CD8-positive, alpha-beta memory T cell (primary cell): ENCODE data around the gene GAL3ST3. TPM values are rescaled to one million over a fixed set of nuclear protein-coding genes. Genes with fewer than 3 reads are reported as not detected.
"Not testable (repeated sequence)": the region's sequence is repeated elsewhere in the genome, so short reads cannot be mapped to it uniquely, and the experiment has no call there.

Experiments used
- CTCF ChIA-PET: fragments of 350-600 bp; sonication (Branson Sonifier 250); formaldehyde crosslinking; loops from one replicate; lab custom pipeline; 2021; ENCODE audit warnings: antibody characterized with exemption; lab: Charles Lee
- POLR2A ChIA-PET: fragments of 350-600 bp; sonication (Branson Sonifier 250); formaldehyde crosslinking; loops from one replicate; lab custom pipeline; 2021; ENCODE audit warnings: antibody characterized with exemption; lab: Charles Lee
- DNase-seq, 5 donors: peaks; one replicate each; pipeline versions ENCODE4 v3.0.0 to v3.0.0-alpha.2; 2020 to 2022; ENCODE audit warnings: mixed read lengths in 1 of 5
- H3K27ac ChIP-seq: one replicate; pipeline ENCODE4 v1.7.0; 2013; ENCODE audit warnings: low read depth, mild to moderate bottlenecking, low read length, moderate library complexity
- H3K27me3 ChIP-seq: 2 replicates; pipeline ENCODE4 v1.7.0; 2013; ENCODE audit warnings: low read length, mild to moderate bottlenecking; ENCODE audit not compliant: insufficient read depth, poor library complexity, severe bottlenecking
- H3K36me3 ChIP-seq: 2 replicates; pipeline ENCODE4 v1.7.0; 2013; ENCODE audit warnings: mild to moderate bottlenecking, low read length, moderate library complexity; ENCODE audit not compliant: insufficient read depth
- H3K4me1 ChIP-seq: 2 replicates; pipeline ENCODE4 v1.7.0; 2013; ENCODE audit warnings: mild to moderate bottlenecking, low read length, moderate library complexity; ENCODE audit not compliant: insufficient read depth
- H3K4me3 ChIP-seq: 2 replicates; pipeline ENCODE4 v1.7.0; 2013; ENCODE audit warnings: mild to moderate bottlenecking, low read length
- H3K9me3 ChIP-seq: 2 replicates; pipeline ENCODE4 v1.7.0; 2013; ENCODE audit warnings: mild to moderate bottlenecking, low read length
- H3K27ac Mint-ChIP-seq, 8 donors: one replicate each; pipeline ENCODE4 v1.8.0; 2020 to 2021; ENCODE audit warnings: mixed read lengths in 8 of 8, mild to moderate bottlenecking in 6 of 8, inconsistent platforms in 3 of 8, moderate library complexity in 3 of 8
- H3K27me3 Mint-ChIP-seq, 2 donors: one replicate each; pipeline ENCODE4 v1.8.0; 2020 to 2021; ENCODE audit warnings: mixed read lengths in 2 of 2, mild to moderate bottlenecking in 1 of 2, moderate library complexity in 1 of 2
- H3K36me3 Mint-ChIP-seq, 3 donors: one replicate each; pipeline ENCODE4 v1.8.0; 2020 to 2021; ENCODE audit warnings: mixed read lengths in 3 of 3, inconsistent platforms in 1 of 3, mild to moderate bottlenecking in 1 of 3
- H3K4me1 Mint-ChIP-seq, 3 donors: one replicate each; pipeline ENCODE4 v1.8.0; 2020 to 2021; ENCODE audit warnings: mixed read lengths in 3 of 3, inconsistent platforms in 1 of 3, mild to moderate bottlenecking in 1 of 3
- H3K4me3 Mint-ChIP-seq, 7 donors: one replicate each; pipeline ENCODE4 v1.8.0; 2020 to 2021; ENCODE audit warnings: mixed read lengths in 7 of 7, mild to moderate bottlenecking in 6 of 7, moderate library complexity in 4 of 7, inconsistent platforms in 2 of 7
- H3K9me3 Mint-ChIP-seq, 5 donors: one replicate each; pipeline ENCODE4 v1.8.0; 2020 to 2022; ENCODE audit warnings: mixed read lengths in 5 of 5, mild to moderate bottlenecking in 3 of 5, moderate library complexity in 2 of 5, inconsistent platforms in 1 of 5
- polyA plus RNA-seq: library from polyadenylated mRNA; unstranded; fragments of 300-500 nt; fragmentation: Illumina TruSeq; gene quantifications from one replicate; pipeline ENCODE4 v1.2.3, GENCODE V29; 2021
- total RNA-seq, 2 experiments: library from RNA; stranded (reverse); gene quantifications; one replicate each; pipeline ENCODE4 v1.2.3, GENCODE V29; 2021

GAL3ST3 gene
- total and polyA plus RNA-seq, 3 experiments from 2014 or later: not detected

DNA sequence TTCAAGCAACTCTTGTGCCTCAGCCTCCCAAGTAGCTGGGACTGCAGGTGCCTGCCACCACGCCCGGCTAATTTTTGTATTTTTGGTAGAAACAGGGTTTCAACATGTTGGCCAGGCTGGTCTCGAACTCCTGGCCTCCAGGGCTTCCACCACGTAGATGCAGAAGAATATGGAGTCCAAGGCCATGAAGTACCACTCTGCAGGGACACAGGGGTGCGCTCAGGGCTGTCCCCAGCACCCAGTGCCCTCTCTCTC, 25.8 kb downstream of the GAL3ST3 start:
- H3K9me3 Mint-ChIP-seq, H3K9me3 ChIP-seq, H3K27ac ChIP-seq, H3K27me3 ChIP-seq, DNase-seq, H3K27ac Mint-ChIP-seq, H3K4me3 ChIP-seq, H3K36me3 Mint-ChIP-seq, POLR2A ChIA-PET, H3K27me3 Mint-ChIP-seq, H3K4me3 Mint-ChIP-seq, H3K4me1 Mint-ChIP-seq, H3K36me3 ChIP-seq, H3K4me1 ChIP-seq: not testable (repeated sequence)
- CTCF ChIA-PET: interaction anchor here (1.2 to 2.2 kb wide), 18 partner anchors 7 to 435 kb away, joined by 3 to 22 read pairs (median 5); partner anchors contain the start of genes CCDC85B, CST6, FIBP and KAT5

DNA sequence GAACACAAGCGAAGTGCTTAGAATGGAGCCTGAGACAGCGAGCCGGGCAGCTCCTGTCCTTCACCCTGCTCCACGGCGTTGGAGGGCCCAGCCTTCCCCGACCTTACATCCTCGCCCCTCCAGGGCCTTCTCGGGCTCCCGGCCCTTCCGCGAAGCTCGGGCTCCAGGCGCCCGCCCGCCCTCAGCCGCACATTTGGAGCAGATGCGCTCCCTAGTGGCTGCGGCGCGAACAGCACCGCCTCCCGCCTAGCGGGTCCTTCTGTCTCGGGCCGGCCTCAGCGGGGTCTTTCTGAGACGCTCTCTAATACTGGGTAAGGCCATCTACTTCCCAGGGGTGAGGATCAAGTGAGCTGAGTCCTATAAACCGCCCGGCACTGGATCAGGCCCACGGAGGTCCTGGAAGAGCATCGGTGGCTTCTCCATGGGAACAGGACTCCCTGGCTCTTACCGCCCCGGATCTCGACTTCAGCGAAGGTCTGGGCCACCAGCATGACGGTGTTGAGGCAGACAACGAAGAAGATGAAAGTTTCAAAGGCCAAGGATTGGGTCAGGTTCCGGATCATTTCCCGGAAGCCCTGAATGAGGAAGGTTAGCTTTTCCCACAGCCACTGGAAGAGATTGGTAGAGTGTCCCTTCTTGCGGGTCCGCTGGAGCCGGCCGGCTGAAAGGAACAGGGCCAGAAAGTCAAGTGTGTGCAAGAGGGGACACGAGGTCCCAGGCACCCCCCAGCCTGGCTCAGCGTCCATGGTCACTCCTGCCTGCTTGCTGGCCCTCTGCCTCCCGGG, 26.4 kb downstream of the GAL3ST3 start:
- H3K4me1 Mint-ChIP-seq: peaks cover 5 to 9% (median 6%) of the 10 kb centered on the region in 3 donors
- Histone ChIP-seq H3K4me1 (peaks cover 7% of the 10 kb centered on the region), H3K9me3 (no peaks in the 10 kb centered on the region), H3K27ac (no peak overlapping the region), H3K36me3 (no peaks in the 10 kb centered on the region), H3K4me3 (no peak overlapping the region), H3K27me3 (no peaks in the 10 kb centered on the region)
- no peaks in the 10 kb centered on the region for H3K36me3 Mint-ChIP-seq
- peaks cover 3 to 8% of the 10 kb centered on the region in 2 donors for H3K27me3 Mint-ChIP-seq
- peak; percentile 63 to 80 (median 71) for DNase-seq
- no peak overlapping the region for H3K27ac Mint-ChIP-seq
- ChIA-PET CTCF (interaction anchor here (0.6 to 2.2 kb wide), 31 partner anchors 8 to 434 kb away, joined by 3 to 22 read pairs (median 4); partner anchors contain the start of genes BANF1, CCDC85B, CST6 and FIBP), POLR2A (interaction anchor here (0.6 to 1.1 kb wide), 3 partner anchors 11 to 311 kb away, joined by 3 to 17 read pairs (median 7); no protein-coding TSS in a partner anchor)
- H3K4me3 Mint-ChIP-seq: peak overlapping the region in 5 of 7 donors; percentile 27 to 51 (median 28)
- H3K9me3 Mint-ChIP-seq: no peaks in the 10 kb centered on the region

- Mint-ChIP-seq H3K36me3 (no peaks in the 10 kb centered on the region), H3K4me3 (no peak overlapping the region), H3K27ac (no peak overlapping the region), H3K9me3 (no peaks in the 10 kb centered on the region), H3K4me1 (peaks cover 5 to 9% (median 6%) of the 10 kb centered on the region in 3 donors), H3K27me3 (peaks cover 2 to 8% of the 10 kb centered on the region in 2 donors)
- H3K9me3 ChIP-seq: no peaks in the 10 kb centered on the region
- ChIA-PET CTCF (no interaction called here), POLR2A (no interaction called here)
- no peaks in the 10 kb centered on the region for H3K27me3 ChIP-seq
- H3K27ac ChIP-seq: no peak overlapping the region
- H3K4me3 ChIP-seq: no peak overlapping the region
- peaks cover 7% of the 10 kb centered on the region for H3K4me1 ChIP-seq
- H3K36me3 ChIP-seq: no peaks in the 10 kb centered on the region
- no peak for DNase-seq
Observed at GRCh38 chr11:66020618-66021357, 28.2 kb downstream of the GAL3ST3 start.

DNA sequence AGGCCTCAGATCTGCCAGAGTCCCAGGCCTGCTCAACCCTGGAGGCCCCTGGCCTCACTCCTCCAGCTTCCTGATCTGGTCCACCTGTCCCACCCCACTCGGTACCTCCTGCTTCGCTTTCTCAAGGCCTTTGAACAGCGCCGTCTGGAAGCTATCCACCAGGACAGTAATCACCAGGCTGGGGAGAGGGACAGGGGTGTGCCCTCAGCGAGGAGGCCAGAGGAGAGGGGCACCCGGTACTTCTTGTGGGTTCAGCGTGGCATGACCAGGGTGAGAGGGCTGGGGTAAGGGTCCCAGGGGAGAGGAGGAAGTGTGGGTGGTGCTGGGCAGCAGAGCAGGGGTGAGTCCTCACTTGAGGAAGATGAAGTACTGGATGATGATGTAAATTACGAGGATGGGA, 28.7 kb downstream of the GAL3ST3 start:
- CTCF ChIA-PET: no interaction called here
- Histone ChIP-seq H3K9me3 (no peaks in the 10 kb centered on the region), H3K4me3 (no peak overlapping the region), H3K4me1 (peaks cover 7% of the 10 kb centered on the region), H3K27ac (no peak overlapping the region), H3K27me3 (no peaks in the 10 kb centered on the region), H3K36me3 (no peaks in the 10 kb centered on the region)
- no peaks in the 10 kb centered on the region for H3K9me3 Mint-ChIP-seq
- no peaks in the 10 kb centered on the region for H3K36me3 Mint-ChIP-seq
- POLR2A ChIA-PET: no interaction called here
- H3K4me1 Mint-ChIP-seq: peaks cover 5 to 9% (median 6%) of the 10 kb centered on the region in 3 donors
- DNase-seq: no peak
- H3K27ac Mint-ChIP-seq: no peak overlapping the region
- H3K4me3 Mint-ChIP-seq: no peak overlapping the region
- peaks cover under 1 to 8% of the 10 kb centered on the region in 2 donors for H3K27me3 Mint-ChIP-seq

GRCh38 chr11:66017321-66017720, 31.6 kb downstream of the GAL3ST3 start:
- Mint-ChIP-seq H3K36me3 (no peaks in the 10 kb centered on the region), H3K4me1 (peaks cover 0 to 4% (median under 1%) of the 10 kb centered on the region in 3 donors), H3K27ac (no peak overlapping the region), H3K9me3 (no peaks in the 10 kb centered on the region), H3K4me3 (no peak overlapping the region), H3K27me3 (peaks cover 11 to 15% of the 10 kb centered on the region in 2 donors)
- Histone ChIP-seq H3K9me3 (no peaks in the 10 kb centered on the region), H3K27me3 (peaks cover 8% of the 10 kb centered on the region), H3K4me3 (no peak overlapping the region), H3K27ac (no peak overlapping the region), H3K36me3 (no peaks in the 10 kb centered on the region), H3K4me1 (peaks cover 2% of the 10 kb centered on the region)
- CTCF ChIA-PET: no interaction called here
- no peak for DNase-seq
- POLR2A ChIA-PET: no interaction called here

GRCh38 chr11:66016793-66017177, 32.2 kb downstream of the GAL3ST3 start:
- ChIA-PET CTCF (no interaction called here), POLR2A (no interaction called here)
- no peaks in the 10 kb centered on the region for H3K4me1 ChIP-seq
- Mint-ChIP-seq H3K4me3 (no peak overlapping the region), H3K9me3 (no peaks in the 10 kb centered on the region), H3K27me3 (peaks cover 11 to 18% of the 10 kb centered on the region in 2 donors), H3K4me1 (peaks cover 0 to 2% (median 0%) of the 10 kb centered on the region in 3 donors), H3K36me3 (no peaks in the 10 kb centered on the region), H3K27ac (no peak overlapping the region)
- no peaks in the 10 kb centered on the region for H3K36me3 ChIP-seq
- H3K27ac ChIP-seq: no peak overlapping the region
- no peaks in the 10 kb centered on the region for H3K9me3 ChIP-seq
- peaks cover 13% of the 10 kb centered on the region for H3K27me3 ChIP-seq
- no peak overlapping the region for H3K4me3 ChIP-seq
- DNase-seq: no peak

DNA sequence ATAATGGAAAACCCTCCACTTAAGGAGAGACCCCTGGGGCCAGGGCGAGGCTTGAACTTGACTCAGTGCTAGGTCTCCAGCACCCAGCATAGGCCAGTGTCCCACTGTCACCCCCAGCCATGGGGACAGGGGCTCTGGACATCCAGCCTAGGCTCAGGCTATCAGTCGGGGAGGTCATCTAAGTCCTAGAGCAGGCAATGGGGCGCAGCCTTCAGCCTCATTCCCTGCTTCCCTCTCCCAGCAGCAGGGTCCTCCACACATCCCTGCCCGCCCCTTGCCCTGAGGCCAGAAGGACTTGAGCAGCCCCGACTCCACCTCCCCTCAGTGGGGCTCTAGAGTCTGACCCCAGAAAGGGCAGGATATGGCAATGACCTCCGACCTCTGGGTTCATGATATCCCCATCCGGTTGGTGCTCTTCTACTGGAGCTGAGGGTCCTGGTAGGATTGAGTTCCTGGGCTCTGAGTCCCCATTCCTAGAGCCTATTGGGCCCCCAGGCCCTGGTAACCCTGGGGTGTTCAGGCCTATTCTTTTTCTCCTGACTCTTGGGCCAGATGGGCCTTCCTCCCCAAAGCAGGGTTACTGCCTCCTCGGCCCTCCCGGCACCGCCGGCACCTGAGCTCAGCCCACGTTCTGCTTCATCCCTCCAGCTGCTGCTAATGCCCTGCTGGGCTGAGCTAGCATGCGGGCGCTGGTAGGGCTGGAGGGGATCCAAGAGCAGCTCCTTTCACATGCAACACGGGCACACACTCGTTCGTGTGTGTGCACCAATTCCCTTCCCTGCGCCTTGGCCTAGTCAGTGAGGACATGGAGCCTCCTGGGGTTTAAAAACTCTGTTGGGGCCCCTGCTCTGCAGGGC, 32.8 kb downstream of the GAL3ST3 start:
- no peaks in the 10 kb centered on the region for H3K36me3 Mint-ChIP-seq
- no peak overlapping the region for H3K27ac Mint-ChIP-seq
- ChIA-PET POLR2A (no interaction called here), CTCF (no interaction called here)
- H3K4me3 Mint-ChIP-seq: no peak overlapping the region
- Histone ChIP-seq H3K9me3 (no peaks in the 10 kb centered on the region), H3K4me1 (no peaks in the 10 kb centered on the region), H3K27me3 (peaks cover 16% of the 10 kb centered on the region), H3K36me3 (no peaks in the 10 kb centered on the region), H3K4me3 (no peak overlapping the region), H3K27ac (no peak overlapping the region)
- H3K4me1 Mint-ChIP-seq: peaks cover 0 to 2% (median 0%) of the 10 kb centered on the region in 3 donors
- H3K27me3 Mint-ChIP-seq: peaks cover 11 to 22% of the 10 kb centered on the region in 2 donors
- H3K9me3 Mint-ChIP-seq: no peaks in the 10 kb centered on the region
- DNase-seq: no peak
